ENCODE measurements around the gene FRMD4A.

GRCh38 chr10:13732465-13732881 lies 598.3 kb downstream of the FRMD4A start:
- TF ChIP-seq CTCF (optimal IDR thresholded peaks at IDR 0.05 in 1 of 3, IDR thresholded peaks at IDR 0.05 in 1 of 3, conservative IDR thresholded peaks at IDR 0.05 in 1 of 3; ENCODE audit: extremely low read depth in 1 of 3, insufficient read depth in 2 of 3, low read length in 3 of 3) (no peak), EZH2 (IDR thresholded peaks at IDR 0.05; ENCODE audit: low read length) (no peak)
